ENCODE measurements around the gene CFL1. TPM values are rescaled to one million over a fixed set of nuclear protein-coding genes. Genes with fewer than 3 reads are reported as not detected.

The CFL1 gene
- total RNA-seq, 1 donor from 2014 or later = 1,155 TPM

DNA sequence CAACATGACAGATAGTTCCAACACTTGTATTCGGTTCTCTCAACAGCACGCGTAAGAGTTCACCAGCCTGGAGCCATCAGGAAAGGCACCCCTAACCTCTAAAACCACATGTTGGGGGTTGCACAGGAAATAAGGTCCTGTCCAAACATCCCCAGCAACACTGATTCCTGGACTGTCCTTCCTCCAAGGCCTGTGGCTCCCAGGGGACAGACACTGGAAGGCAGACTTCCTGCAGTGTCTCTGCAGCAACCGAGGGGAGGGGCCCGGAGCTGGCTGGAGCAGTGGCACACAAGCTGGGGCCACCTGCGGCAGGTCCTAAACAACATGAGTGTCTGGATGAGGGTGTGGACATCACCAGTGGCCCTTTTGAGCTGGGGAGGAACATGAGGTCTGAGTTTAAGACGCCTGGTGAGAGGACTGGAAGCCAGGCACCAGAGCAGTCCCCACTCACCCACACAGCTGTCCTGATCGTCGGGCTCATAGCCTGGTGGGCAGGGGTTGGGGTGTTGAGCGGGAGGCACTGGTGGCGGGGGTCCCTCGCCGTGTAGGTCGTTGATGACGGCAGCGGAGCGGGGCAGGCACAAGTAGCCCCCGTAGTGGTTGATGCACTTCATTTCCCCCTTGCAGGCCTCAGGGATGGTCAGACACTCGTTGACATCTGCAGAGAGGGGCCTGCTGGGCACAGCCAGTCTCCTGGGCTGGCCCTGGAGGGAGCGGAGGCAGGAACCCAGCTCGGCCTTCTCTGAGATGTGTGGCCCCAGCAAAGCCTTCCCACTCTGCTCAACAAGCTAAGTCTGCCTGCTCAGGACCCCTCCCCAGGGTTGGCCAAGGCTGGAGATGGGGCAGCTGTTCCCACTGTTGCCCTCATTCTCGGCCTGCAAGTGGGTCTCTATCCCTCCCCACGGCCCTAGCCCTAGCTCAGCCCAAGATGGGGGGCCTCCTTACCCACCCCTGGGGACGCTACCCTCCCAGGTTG lies 13.0 kb upstream of the CFL1 start:
- DNase-seq (ENCODE audit: low spot score) = no peak
- Mint-ChIP-seq H3K4me3 (ENCODE audit: low read depth) (no peak overlapping the region), H3K27me3 (ENCODE audit: low read depth) (no peaks in the 10 kb centered on the region), H3K27ac (no peak overlapping the region), H3K36me3 (ENCODE audit: low read depth) (peaks cover 15% of the 10 kb centered on the region), H3K4me1 (ENCODE audit: low read depth) (peaks cover 13% of the 10 kb centered on the region), H3K9me3 (no peaks in the 10 kb centered on the region)
- intact Hi-C loops (cut with micrococcal nuclease) = no loop called here

DNA sequence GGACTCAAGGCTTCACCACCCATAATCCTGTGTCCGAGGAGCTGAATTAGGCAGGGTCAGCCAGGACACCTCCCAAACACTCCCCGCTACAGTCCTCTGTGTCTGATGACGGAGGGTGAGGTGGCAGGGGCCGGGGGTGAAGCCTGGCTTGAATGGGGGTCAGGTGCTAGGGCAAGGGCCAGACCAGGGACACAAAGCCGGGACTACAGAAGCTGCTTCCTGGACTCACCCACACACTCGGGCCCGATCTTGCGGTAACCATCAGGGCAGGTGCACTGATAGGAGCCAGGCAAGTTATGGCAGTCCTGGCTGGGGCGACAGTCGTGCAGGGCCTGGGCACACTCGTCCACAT lies 12.3 kb upstream of the CFL1 start:
- H3K4me1 Mint-ChIP-seq (ENCODE audit: low read depth) = peaks cover 13% of the 10 kb centered on the region
- no peak overlapping the region for H3K27ac Mint-ChIP-seq
- H3K9me3 Mint-ChIP-seq = no peaks in the 10 kb centered on the region
- intact Hi-C loops (cut with micrococcal nuclease) = no loop called here
- H3K4me3 Mint-ChIP-seq (ENCODE audit: low read depth) = no peak overlapping the region
- no peak for DNase-seq (ENCODE audit: low spot score)
- peaks cover 19% of the 10 kb centered on the region for H3K36me3 Mint-ChIP-seq (ENCODE audit: low read depth)
- H3K27me3 Mint-ChIP-seq (ENCODE audit: low read depth) = no peaks in the 10 kb centered on the region

DNA sequence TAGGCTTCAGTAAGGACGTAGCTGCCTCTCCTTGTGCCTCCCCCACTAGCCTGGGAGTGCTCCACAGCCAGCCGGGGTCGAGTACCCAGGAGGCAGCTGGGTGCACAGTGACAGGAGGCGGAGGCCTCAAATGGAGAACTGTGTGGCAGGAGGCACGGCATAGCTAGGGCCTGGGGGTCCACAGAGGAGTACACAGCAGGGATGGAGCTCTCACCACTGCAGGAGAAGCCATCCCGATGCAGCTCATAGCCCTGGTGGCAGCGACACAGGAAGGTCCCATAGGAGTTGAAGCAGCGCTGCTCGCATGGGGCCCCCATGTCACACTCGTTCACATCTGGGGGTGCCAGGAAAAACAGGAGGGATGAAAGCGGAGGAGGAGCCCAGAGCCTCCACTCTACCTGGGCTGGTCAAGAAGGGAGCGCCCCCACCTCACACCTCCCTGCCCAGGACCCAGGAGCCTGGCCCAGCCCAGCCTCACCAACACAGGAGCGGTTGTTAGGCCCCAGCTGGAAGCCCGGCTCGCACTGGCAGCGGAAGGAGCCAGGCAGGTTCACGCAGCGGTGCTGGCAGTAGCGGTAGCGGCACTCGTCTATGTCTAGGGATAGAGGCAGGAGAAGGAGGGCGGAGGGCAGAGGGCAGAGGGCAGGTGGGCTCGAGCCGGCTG lies 11.8 kb upstream of the CFL1 start:
- Mint-ChIP-seq H3K9me3 (no peaks in the 10 kb centered on the region), H3K36me3 (ENCODE audit: low read depth) (peaks cover 23% of the 10 kb centered on the region), H3K4me1 (ENCODE audit: low read depth) (peaks cover 13% of the 10 kb centered on the region), H3K27ac (no peak overlapping the region), H3K27me3 (ENCODE audit: low read depth) (no peaks in the 10 kb centered on the region), H3K4me3 (ENCODE audit: low read depth) (no peak overlapping the region)
- intact Hi-C loops (cut with micrococcal nuclease) = no loop called here
- no peak for DNase-seq (ENCODE audit: low spot score)

DNA sequence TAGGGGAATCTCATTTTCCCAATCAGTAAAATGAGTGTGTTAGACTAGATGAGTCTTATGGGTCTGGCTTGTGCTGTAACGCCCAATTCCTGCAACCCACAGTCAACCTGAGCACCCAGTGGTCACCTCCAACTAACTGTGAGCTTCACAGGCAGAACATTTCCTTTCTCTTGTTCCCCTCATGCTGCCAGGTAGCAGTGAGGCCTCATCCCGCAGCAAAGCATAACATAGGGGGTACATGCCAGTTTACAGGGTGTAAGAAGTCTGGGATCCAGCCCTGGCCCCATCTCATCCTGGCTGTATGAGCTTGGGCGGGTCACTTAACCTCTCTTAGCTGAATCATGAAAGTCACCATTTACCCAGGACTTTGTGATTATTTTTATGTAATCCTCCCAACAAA lies 10.9 kb upstream of the CFL1 start:
- intact Hi-C loops (cut with micrococcal nuclease) = no loop called here
- Mint-ChIP-seq H3K4me1 (ENCODE audit: low read depth) (peaks cover 13% of the 10 kb centered on the region), H3K9me3 (no peaks in the 10 kb centered on the region), H3K4me3 (ENCODE audit: low read depth) (no peak overlapping the region), H3K27me3 (ENCODE audit: low read depth) (no peaks in the 10 kb centered on the region), H3K36me3 (ENCODE audit: low read depth) (peaks cover 30% of the 10 kb centered on the region), H3K27ac (peak overlapping the region; percentile 42)
- DNase-seq (ENCODE audit: low spot score) = no peak

DNA sequence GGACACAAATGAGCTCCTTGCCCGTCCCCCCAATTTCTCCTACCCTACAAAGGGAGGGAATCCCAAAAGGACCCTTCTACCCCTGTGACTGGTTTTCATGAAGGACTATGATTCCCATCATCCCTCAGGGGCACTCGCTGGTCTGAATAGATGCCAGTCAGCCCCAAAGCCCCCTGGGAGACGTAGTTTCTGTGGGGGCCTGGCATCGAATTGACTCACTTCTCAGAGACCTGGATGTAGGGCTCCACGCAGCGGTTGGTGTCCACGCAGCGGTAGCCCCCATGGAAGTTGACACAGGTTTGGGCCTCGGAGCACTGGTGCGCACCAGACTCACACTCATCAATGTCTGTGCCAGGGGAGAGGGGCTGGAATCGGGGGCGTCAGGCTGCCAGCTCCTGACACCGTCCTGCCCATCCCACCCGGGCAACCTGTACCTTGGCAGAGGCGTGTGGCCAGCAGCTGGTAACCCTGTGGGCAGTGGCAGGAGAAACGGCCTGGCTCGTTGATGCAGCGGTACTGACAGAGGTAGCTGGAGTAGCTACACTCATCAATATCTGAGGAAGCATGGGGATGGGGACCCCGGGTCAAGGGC lies 10.2 kb upstream of the CFL1 start:
- intact Hi-C loops (cut with micrococcal nuclease) = no loop called here
- Mint-ChIP-seq H3K9me3 (no peaks in the 10 kb centered on the region), H3K4me3 (ENCODE audit: low read depth) (no peak overlapping the region), H3K27me3 (ENCODE audit: low read depth) (no peaks in the 10 kb centered on the region), H3K4me1 (ENCODE audit: low read depth) (peaks cover 10% of the 10 kb centered on the region), H3K36me3 (ENCODE audit: low read depth) (peaks cover 38% of the 10 kb centered on the region), H3K27ac (no peak overlapping the region)
- DNase-seq (ENCODE audit: low spot score) = no peak

DNA sequence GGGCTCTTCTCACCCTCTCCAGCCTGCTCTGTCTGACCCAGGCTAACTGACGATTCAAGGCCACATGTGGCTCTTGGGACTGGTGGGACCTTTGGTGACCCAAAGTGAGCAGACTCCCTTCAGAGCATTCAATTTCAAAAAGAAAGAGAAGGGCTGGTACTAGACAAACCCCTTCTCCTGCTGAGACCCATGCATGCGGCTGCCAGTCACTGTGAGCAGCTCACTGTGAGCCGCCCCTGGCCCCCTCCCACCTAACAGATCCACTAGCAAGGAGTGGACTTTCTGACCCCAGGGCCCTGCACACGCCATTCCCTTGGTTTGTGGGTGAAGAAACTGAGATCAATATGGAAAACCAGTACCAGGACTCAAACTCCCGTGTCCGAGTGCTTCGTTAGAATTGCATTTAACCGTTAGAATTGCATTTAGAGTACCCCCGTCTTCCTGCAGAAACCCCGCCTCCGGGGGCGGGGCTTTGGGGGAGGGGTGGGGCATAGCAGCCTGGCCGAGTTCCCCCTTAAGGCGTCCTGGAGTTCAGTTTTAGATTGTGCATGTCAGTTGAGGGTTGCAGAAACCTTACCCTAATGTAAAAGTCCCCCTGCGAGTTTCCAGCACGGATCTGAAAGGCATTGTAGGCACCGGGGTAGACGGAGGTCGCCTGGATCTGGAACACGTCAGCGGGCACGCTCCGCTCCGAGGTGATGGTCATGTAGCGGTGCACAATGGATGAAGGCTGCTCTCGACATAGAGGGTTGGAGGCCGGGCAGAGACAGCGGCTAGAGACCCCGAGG lies 9.5 kb upstream of the CFL1 start:
- Mint-ChIP-seq H3K4me1 (ENCODE audit: low read depth) (peaks cover 12% of the 10 kb centered on the region), H3K4me3 (ENCODE audit: low read depth) (no peak overlapping the region), H3K36me3 (ENCODE audit: low read depth) (peaks cover 44% of the 10 kb centered on the region), H3K27me3 (ENCODE audit: low read depth) (no peaks in the 10 kb centered on the region), H3K9me3 (no peaks in the 10 kb centered on the region), H3K27ac (no peak overlapping the region)
- intact Hi-C loops (cut with micrococcal nuclease) = no loop called here
- no peak for DNase-seq (ENCODE audit: low spot score)

DNA sequence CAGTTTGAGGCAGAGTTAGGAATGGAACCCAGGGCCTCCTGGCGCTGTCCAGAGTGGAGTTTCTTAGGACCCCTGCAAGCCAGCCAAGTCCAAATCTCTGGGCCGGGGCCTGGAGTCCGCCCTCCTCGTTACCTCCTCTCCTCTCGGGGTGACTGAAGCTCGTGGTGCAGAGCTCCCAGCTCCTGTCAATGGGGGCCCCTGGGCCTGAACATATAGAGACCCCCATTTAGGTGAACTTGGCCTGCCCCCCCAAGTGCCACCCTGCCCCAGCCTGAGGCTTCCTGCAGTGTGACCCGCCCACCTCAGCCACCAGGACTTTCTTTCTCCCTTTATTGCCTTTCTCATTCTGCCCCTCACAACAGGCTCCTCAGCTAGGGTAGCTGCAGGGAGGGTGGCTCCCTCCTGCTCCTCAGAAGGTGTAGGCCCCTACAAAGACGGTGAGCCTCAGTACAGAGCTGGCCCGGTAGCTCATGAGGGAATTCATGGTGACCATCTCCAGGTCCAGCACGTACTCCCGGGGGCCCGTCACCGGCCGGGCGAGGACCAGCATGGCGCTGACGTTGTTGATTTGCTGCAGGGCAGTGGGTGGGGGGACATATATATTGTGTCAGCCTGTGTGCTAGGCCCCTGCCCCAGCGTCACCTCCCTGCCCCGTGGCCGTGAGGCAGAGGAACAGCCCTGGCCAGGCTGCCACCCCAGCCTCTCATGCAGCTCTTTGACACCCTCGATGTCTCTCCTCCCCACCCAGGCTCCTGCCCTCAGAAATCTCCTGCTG lies 8.7 kb upstream of the CFL1 start:
- Mint-ChIP-seq H3K27ac (no peak overlapping the region), H3K9me3 (no peaks in the 10 kb centered on the region), H3K36me3 (ENCODE audit: low read depth) (peaks cover 52% of the 10 kb centered on the region), H3K4me3 (ENCODE audit: low read depth) (no peak overlapping the region), H3K4me1 (ENCODE audit: low read depth) (peaks cover 14% of the 10 kb centered on the region), H3K27me3 (ENCODE audit: low read depth) (no peaks in the 10 kb centered on the region)
- intact Hi-C loops (cut with micrococcal nuclease) = no loop called here
- DNase-seq (ENCODE audit: low spot score) = no peak

DNA sequence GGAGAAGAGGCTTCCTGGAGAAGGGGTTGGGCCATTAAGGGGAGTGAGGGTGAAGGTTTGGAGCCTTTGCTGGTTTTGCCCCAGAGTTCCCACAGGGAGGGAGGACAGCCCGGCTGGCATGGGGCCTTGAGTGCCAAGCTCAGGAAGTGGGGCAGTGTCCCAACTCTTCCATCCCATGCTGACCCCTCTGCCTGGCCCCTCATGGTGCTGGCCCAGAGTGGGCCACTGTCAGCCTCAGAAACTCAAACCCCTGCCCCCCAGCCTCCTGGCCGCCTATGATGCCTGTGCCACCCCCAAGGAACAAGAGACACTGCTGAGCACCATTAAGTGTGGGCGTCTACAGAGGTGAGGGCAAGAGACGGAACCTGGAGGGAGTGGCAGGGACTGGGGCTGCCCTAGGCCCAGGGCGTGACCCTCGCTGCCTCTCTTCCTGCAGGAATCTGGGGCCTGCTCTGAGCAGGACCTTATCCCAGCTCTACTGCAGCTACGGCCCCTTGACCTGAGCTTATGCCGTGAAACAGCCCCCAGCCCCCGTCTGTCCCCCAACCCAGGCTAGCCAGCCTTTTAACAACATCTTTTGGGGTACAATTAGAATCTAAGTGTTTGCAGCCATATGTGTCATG lies 7.7 kb upstream of the CFL1 start:
- H3K9me3 Mint-ChIP-seq = no peaks in the 10 kb centered on the region
- H3K4me3 Mint-ChIP-seq (ENCODE audit: low read depth) = no peak overlapping the region
- peaks cover 10% of the 10 kb centered on the region for H3K4me1 Mint-ChIP-seq (ENCODE audit: low read depth)
- intact Hi-C loops (cut with micrococcal nuclease) = no loop called here
- H3K36me3 Mint-ChIP-seq (ENCODE audit: low read depth) = peaks cover 54% of the 10 kb centered on the region
- no peaks in the 10 kb centered on the region for H3K27me3 Mint-ChIP-seq (ENCODE audit: low read depth)
- DNase-seq (ENCODE audit: low spot score) = no peak
- H3K27ac Mint-ChIP-seq = no peak overlapping the region

DNA sequence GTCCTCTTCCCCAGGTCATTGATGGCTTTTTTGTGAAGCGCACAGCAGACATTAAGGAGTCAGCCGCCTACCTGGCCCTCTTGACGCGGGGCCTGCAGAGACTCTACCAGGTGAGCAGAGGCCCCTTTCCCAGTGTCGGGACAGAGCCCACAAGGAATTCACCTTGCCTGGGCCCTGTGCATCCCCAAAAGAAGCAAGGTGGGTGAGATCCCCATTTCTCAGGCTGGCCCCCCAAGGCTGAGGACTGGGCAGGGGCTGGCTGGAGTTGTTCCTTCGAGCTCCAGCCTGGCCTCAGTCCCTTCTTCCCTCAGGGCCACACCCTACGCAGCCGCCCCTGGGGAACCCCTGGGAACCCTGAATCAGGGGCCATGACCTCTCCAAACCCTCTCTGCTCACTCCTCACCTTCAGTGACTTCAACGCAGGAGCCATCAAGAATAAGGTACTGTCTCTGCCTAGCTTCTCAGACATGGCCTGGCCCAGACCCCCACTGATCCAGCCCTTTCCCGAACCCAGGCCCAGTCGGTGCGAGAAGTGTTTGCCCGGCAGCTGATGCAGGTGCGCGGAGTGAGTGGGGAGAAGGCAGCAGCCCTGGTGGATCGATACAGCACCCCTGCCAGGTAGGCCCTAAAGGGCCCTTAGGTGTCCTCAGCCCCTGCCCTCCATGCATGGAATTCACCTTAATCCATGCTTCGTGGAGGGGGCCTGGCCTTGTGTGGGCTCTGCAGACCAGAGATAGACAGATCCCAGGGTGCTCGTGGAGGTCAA lies 6.9 kb upstream of the CFL1 start:
- Mint-ChIP-seq H3K27ac (no peak overlapping the region), H3K27me3 (ENCODE audit: low read depth) (no peaks in the 10 kb centered on the region), H3K36me3 (ENCODE audit: low read depth) (peaks cover 57% of the 10 kb centered on the region), H3K9me3 (no peaks in the 10 kb centered on the region), H3K4me1 (ENCODE audit: low read depth) (peaks cover 9% of the 10 kb centered on the region), H3K4me3 (ENCODE audit: low read depth) (no peak overlapping the region)
- DNase-seq (ENCODE audit: low spot score) = no peak
- intact Hi-C loops (cut with micrococcal nuclease) = no loop called here

DNA sequence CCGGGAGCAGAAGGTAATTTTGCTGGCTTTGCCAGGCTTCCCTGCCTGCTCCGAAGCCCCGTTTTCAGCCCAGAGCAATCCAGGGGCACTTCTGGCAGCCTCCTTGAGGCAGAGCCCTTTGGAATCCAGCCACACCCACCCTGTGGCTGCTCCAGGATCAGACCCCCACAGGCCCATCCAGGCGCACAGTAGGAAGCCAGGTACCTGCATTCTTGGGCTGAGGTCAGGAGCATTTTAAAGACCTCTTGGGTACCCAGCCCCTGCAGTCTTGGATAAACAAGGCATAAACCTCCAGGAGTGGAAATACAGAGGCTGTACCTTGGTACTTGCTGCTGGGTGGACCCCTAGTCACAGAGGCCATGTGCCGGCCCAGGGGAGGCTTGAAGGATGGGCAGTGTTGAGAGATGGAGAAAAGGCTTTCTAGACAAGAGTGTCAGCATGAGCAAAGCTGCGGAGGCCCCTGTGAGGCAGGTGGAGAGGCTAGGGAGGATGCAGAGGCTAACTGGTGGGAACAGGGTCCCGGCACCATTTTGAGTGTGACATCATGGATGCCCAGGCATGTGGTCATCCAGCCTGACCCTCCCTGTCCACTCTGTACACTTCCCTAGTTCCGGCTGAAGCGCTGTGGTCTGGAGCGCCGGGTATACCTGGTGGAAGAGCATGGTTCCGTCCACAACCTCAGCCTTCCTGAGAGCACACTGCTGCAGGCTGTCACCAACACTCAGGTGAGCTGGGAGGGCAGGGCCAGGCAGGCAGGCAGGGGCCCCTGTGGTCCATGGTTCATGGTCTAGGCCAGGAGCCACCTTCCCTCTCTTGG lies 6.1 kb upstream of the CFL1 start:
- Mint-ChIP-seq H3K4me3 (ENCODE audit: low read depth) (no peak overlapping the region), H3K4me1 (ENCODE audit: low read depth) (peaks cover 11% of the 10 kb centered on the region), H3K9me3 (no peaks in the 10 kb centered on the region), H3K27ac (no peak overlapping the region), H3K27me3 (ENCODE audit: low read depth) (no peaks in the 10 kb centered on the region), H3K36me3 (ENCODE audit: low read depth) (peaks cover 57% of the 10 kb centered on the region)
- DNase-seq (ENCODE audit: low spot score) = no peak
- intact Hi-C loops (cut with micrococcal nuclease) = no loop called here

All from activated T-helper 2 cell treated with anti-CD3 and anti-CD28 coated beads, Interferon-gamma antibody, Interleukin-2, Interleukin-4, amounts not matched to agents 10 μg/mL and 5 μg/mL and 100 μg/mL, durations not matched to agents 14 hours and 24 hours and 36 hours (primary cell).